Measurements from ENCODE around the gene LHPP. TPM values are rescaled to one million over a fixed set of nuclear protein-coding genes. Genes with fewer than 3 reads are reported as not detected.
A peak's percentile ranks its signal among the peaks of the same experiment; 100 is the strongest.

Gene LHPP
- total RNA-seq, 1 donor from 2014 or later = 22.9 TPM

- CTCF ChIA-PET = interaction anchor here (0.9 to 15.9 kb wide), 6 partner anchors 7 to 210 kb away, joined by 3 to 307 read pairs (median 10); partner anchors contain the start of gene FAM53B
- DNase-seq (no peak), ATAC-seq (ENCODE audit: low read depth) (no peak)
- no peak overlapping the region for H3K4me3 Mint-ChIP-seq
- intact Hi-C loops (cut with micrococcal nuclease) = loop anchor here (10.0 kb wide), 1 partner anchor 527 kb away; no protein-coding TSS in a partner anchor
- no peaks in the 10 kb centered on the region for H3K9me3 Mint-ChIP-seq
- TF ChIP-seq CTCF (IDR thresholded peaks at IDR 0.05) = no peak
- no peaks in the 10 kb centered on the region for H3K27me3 Mint-ChIP-seq
- POLR2A ChIA-PET = interaction anchor here (0.7 to 9.2 kb wide), 8 partner anchors 8 to 204 kb away, joined by 3 to 134 read pairs (median 18); no protein-coding TSS in a partner anchor
- H3K36me3 Mint-ChIP-seq (ENCODE audit: low read depth) = no peaks in the 10 kb centered on the region
- peak overlapping the region; percentile 82 for H3K27ac Mint-ChIP-seq
- H3K4me1 Mint-ChIP-seq = peaks cover 91% of the 10 kb centered on the region
These were observed 76.3 kb downstream of the LHPP start for GRCh38 chr10:124537891-124538290.

GRCh38 chr10:124538706-124539105 lies 77.1 kb downstream of the LHPP start:
- TF ChIP-seq CTCF (IDR thresholded peaks at IDR 0.05) = no peak
- peaks cover 89% of the 10 kb centered on the region for H3K4me1 Mint-ChIP-seq
- H3K4me3 Mint-ChIP-seq = no peak overlapping the region
- intact Hi-C loops (cut with micrococcal nuclease) = loop anchor here (10.0 kb wide), 1 partner anchor 526 kb away; no protein-coding TSS in a partner anchor
- H3K36me3 Mint-ChIP-seq (ENCODE audit: low read depth) = no peaks in the 10 kb centered on the region
- H3K27me3 Mint-ChIP-seq = no peaks in the 10 kb centered on the region
- ATAC-seq (ENCODE audit: low read depth) (no peak), DNase-seq (no peak)
- ChIA-PET POLR2A (interaction anchor here (0.7 to 9.2 kb wide), 13 partner anchors 9 to 203 kb away, joined by 3 to 134 read pairs (median 7); no protein-coding TSS in a partner anchor), CTCF (interaction anchor here (0.9 to 15.9 kb wide), 10 partner anchors 8 to 209 kb away, joined by 3 to 307 read pairs (median 3); partner anchors contain the start of gene FAM53B)
- no peaks in the 10 kb centered on the region for H3K9me3 Mint-ChIP-seq
- H3K27ac Mint-ChIP-seq = peak overlapping the region; percentile 82

- Mint-ChIP-seq H3K36me3 (ENCODE audit: low read depth) (no peaks in the 10 kb centered on the region), H3K27me3 (no peaks in the 10 kb centered on the region), H3K4me3 (peak overlapping the region; percentile 50), H3K4me1 (peaks cover 89% of the 10 kb centered on the region), H3K27ac (peak overlapping the region; percentile 82), H3K9me3 (no peaks in the 10 kb centered on the region)
- peak; percentile 66 for ATAC-seq (ENCODE audit: low read depth)
- ChIA-PET POLR2A (interaction anchor here (0.6 to 9.2 kb wide), 16 partner anchors 8 to 376 kb away, joined by 3 to 134 read pairs (median 4); no protein-coding TSS in a partner anchor), CTCF (interaction anchor here (0.6 to 15.9 kb wide), 15 partner anchors 10 to 208 kb away, joined by 3 to 307 read pairs (median 3); partner anchors contain the start of gene FAM53B)
- intact Hi-C loops (cut with micrococcal nuclease) = loop anchor here (1.0 to 10.0 kb wide), 7 partner anchors 47 to 525 kb away; no protein-coding TSS in a partner anchor
- peak; percentile 71 for DNase-seq
- TF ChIP-seq CTCF (IDR thresholded peaks at IDR 0.05) = no peak
These were observed 78.5 kb downstream of the LHPP start for GRCh38 chr10:124539935-124540641.

- Mint-ChIP-seq H3K27ac (no peak overlapping the region), H3K36me3 (ENCODE audit: low read depth) (no peaks in the 10 kb centered on the region), H3K4me1 (peaks cover 89% of the 10 kb centered on the region), H3K27me3 (no peaks in the 10 kb centered on the region), H3K4me3 (no peak overlapping the region), H3K9me3 (no peaks in the 10 kb centered on the region)
- ChIA-PET CTCF (interaction anchor here (0.6 to 15.9 kb wide), 11 partner anchors 11 to 207 kb away, joined by 3 to 307 read pairs (median 5); partner anchors contain the start of gene FAM53B), POLR2A (interaction anchor here (0.7 to 9.2 kb wide), 10 partner anchors 45 to 205 kb away, joined by 3 to 134 read pairs (median 4); partner anchors contain the start of gene LHPP)
- no peak for DNase-seq
- no peak for ATAC-seq (ENCODE audit: low read depth)
- TF ChIP-seq CTCF (IDR thresholded peaks at IDR 0.05) = no peak
- intact Hi-C loops (cut with micrococcal nuclease) = loop anchor here (2.0 kb wide), 1 partner anchor 46 kb away; no protein-coding TSS in a partner anchor
These were observed 79.7 kb downstream of the LHPP start for GRCh38 chr10:124541076-124541903.

Measured in activated B cell treated with CpG ODN at 0.5 μM for 24 hours (primary cell).